Measurements from ENCODE around the gene CARF. TPM values are rescaled to one million over a fixed set of nuclear protein-coding genes. Genes with fewer than 3 reads are reported as not detected.

CARF gene
- total RNA-seq, 2 experiments from 2014 or later, result 5.0 to 5.7 TPM

- ChIA-PET POLR2A (interaction anchor here (0.7 kb wide), 1 partner anchor 272 kb away, joined by 3 read pairs; no protein-coding TSS in a partner anchor), CTCF (no interaction called here)
- TF ChIP-seq CTCF (IDR thresholded peaks at IDR 0.05), result no peak
- Mint-ChIP-seq H3K27ac (no peak overlapping the region), H3K4me3 (no peak overlapping the region), H3K27me3 (no peaks in the 10 kb centered on the region), H3K9me3 (no peaks in the 10 kb centered on the region), H3K36me3 (ENCODE audit: low read depth) (peaks cover 2% of the 10 kb centered on the region), H3K4me1 (ENCODE audit: low read depth) (peaks cover 16% of the 10 kb centered on the region)
- no peak for DNase-seq
- ATAC-seq, result no peak
- intact Hi-C loops (cut with micrococcal nuclease), result no loop called here
Observed at GRCh38 chr2:203030991-203031390, 118.9 kb downstream of the CARF start.

GRCh38 chr2:203033395-203033794, 121.3 kb downstream of the CARF start:
- ATAC-seq (no peak), DNase-seq (no peak)
- Mint-ChIP-seq H3K4me1 (ENCODE audit: low read depth) (peaks cover 16% of the 10 kb centered on the region), H3K9me3 (no peaks in the 10 kb centered on the region), H3K4me3 (no peak overlapping the region), H3K36me3 (ENCODE audit: low read depth) (peaks cover 2% of the 10 kb centered on the region), H3K27me3 (no peaks in the 10 kb centered on the region), H3K27ac (no peak overlapping the region)
- TF ChIP-seq CTCF (IDR thresholded peaks at IDR 0.05), result no peak
- ChIA-PET CTCF (no interaction called here), POLR2A (no interaction called here)
- intact Hi-C loops (cut with micrococcal nuclease), result no loop called here

- no peak for ATAC-seq
- POLR2A ChIA-PET, result no interaction called here
- Mint-ChIP-seq H3K36me3 (ENCODE audit: low read depth) (peaks cover 2% of the 10 kb centered on the region), H3K9me3 (no peaks in the 10 kb centered on the region), H3K4me3 (no peak overlapping the region), H3K27me3 (no peaks in the 10 kb centered on the region), H3K4me1 (ENCODE audit: low read depth) (peaks cover 14% of the 10 kb centered on the region), H3K27ac (no peak overlapping the region)
- TF ChIP-seq CTCF (IDR thresholded peaks at IDR 0.05), result no peak
- CTCF ChIA-PET, result no interaction called here
- intact Hi-C loops (cut with micrococcal nuclease), result no loop called here
- DNase-seq, result no peak
Observed at GRCh38 chr2:203035879-203036470, 123.9 kb downstream of the CARF start.

Other genes with a start within 250 kb of the CARF start
- 1 to 10 TPM; 7.1 to 8.0 TPM for gene ICA1L, start 40.5 kb upstream of the CARF start, total RNA-seq
- gene WDR12, start 602 bp upstream of the CARF start, total RNA-seq, result 100 to 1,000 TPM; 131 to 134 TPM
- 10 to 100 TPM; 11.8 to 16.4 TPM for gene NBEAL1, start 102.6 kb downstream of the CARF start, total RNA-seq